ACC112 (cell line): ENCODE data around the gene ZNF593OS.

ENCODE experiments used
- H2AFZ ChIP-seq: fragments of 200-600 bp; sonication (generic); one replicate; pipeline ENCODE4 v1.6.0; 2017; ENCODE audit warnings: antibody characterized with exemption, low read length; ENCODE audit not compliant: unreplicated experiment
- H3K27ac ChIP-seq: fragments of 200-600 bp; sonication (generic); 2 replicates; pipeline ENCODE4 v1.5.1; 2014; ENCODE audit warnings: low read depth, mild to moderate bottlenecking, antibody characterized with exemption, low read length, moderate library complexity
- H3K27me3 ChIP-seq: fragments of 200-600 bp; sonication (generic); 2 replicates; pipeline ENCODE4 v1.6.1; 2014; ENCODE audit warnings: mild to moderate bottlenecking, antibody characterized with exemption, low read length, moderate library complexity, mixed read lengths; ENCODE audit not compliant: insufficient read depth
- H3K36me3 ChIP-seq: fragments of 200-600 bp; sonication (generic); 2 replicates; pipeline ENCODE4 v1.6.1; 2016; ENCODE audit warnings: mild to moderate bottlenecking, antibody characterized with exemption, low read length, moderate library complexity, mixed read lengths; ENCODE audit not compliant: insufficient read depth
- H3K4me1 ChIP-seq: fragments of 200-600 bp; sonication (generic); one replicate; pipeline ENCODE4 v1.6.1; 2016; ENCODE audit warnings: low read length, mixed read lengths; ENCODE audit not compliant: insufficient read depth, unreplicated experiment, control insufficient read depth
- H3K4me3 ChIP-seq: fragments of 200-600 bp; sonication (generic); 2 replicates; pipeline ENCODE4 v1.5.1; 2014; ENCODE audit warnings: mild to moderate bottlenecking, low read depth, low read length
- H3K79me2 ChIP-seq: fragments of 200-600 bp; sonication (generic); one replicate; pipeline ENCODE4 v1.6.0; 2016; ENCODE audit warnings: low read length; ENCODE audit not compliant: control insufficient read depth, unreplicated experiment, insufficient read depth

Gene ZNF593OS

GRCh38 chr1:26171084-26172072, at the start of gene ZNF593OS:
Gene ZNF593OS (minus strand): TSS chr1:26171832. CDS start chr1:26171661, 171 bp downstream.
- peaks cover 7% of the 10 kb centered on the region for H3K4me1 ChIP-seq
- no peaks in the 10 kb centered on the region for H3K36me3 ChIP-seq
- H3K27ac ChIP-seq = no peak within 1 kb of the TSS
- no peaks in the 10 kb centered on the region for H3K27me3 ChIP-seq
- no peak within 1 kb of the TSS for H2AFZ ChIP-seq
- peak within 1 kb of the TSS; percentile 96 for H3K4me3 ChIP-seq
- H3K79me2 ChIP-seq = peaks cover 17% of the 10 kb centered on the region

GRCh38 chr1:26221094-26221493, 49.5 kb upstream of the ZNF593OS start:
- Histone ChIP-seq H3K27ac (no peak overlapping the region), H3K79me2 (no peaks in the 10 kb centered on the region), H3K4me3 (no peak overlapping the region), H3K36me3 (no peaks in the 10 kb centered on the region), H3K27me3 (0 out of 2 replicates have a peak, but pooled peaks cover 4% of the 10 kb centered on the region), H3K4me1 (no peaks in the 10 kb centered on the region), H2AFZ (no peak overlapping the region)

GRCh38 chr1:26220199-26220912, 48.7 kb upstream of the ZNF593OS start:
- no peaks in the 10 kb centered on the region for H3K4me1 ChIP-seq
- no peak overlapping the region for H3K4me3 ChIP-seq
- H3K27me3 ChIP-seq = 0 out of 2 replicates have a peak, but pooled peaks cover 4% of the 10 kb centered on the region
- no peaks in the 10 kb centered on the region for H3K79me2 ChIP-seq
- H2AFZ ChIP-seq = no peak overlapping the region
- H3K36me3 ChIP-seq = no peaks in the 10 kb centered on the region
- H3K27ac ChIP-seq = no peak overlapping the region

- Histone ChIP-seq H3K4me3 (no peak overlapping the region), H3K27ac (no peak overlapping the region), H3K4me1 (no peaks in the 10 kb centered on the region), H3K79me2 (no peaks in the 10 kb centered on the region), H3K36me3 (no peaks in the 10 kb centered on the region), H2AFZ (no peak overlapping the region), H3K27me3 (0 out of 2 replicates have a peak, but pooled peaks cover 4% of the 10 kb centered on the region)
These were observed 47.4 kb upstream of the ZNF593OS start for GRCh38 chr1:26218906-26219494.

- Histone ChIP-seq H3K4me1 (no peaks in the 10 kb centered on the region), H3K27me3 (peaks cover 7% of the 10 kb centered on the region; the same call in 1 of the 2 replicates), H2AFZ (no peak overlapping the region), H3K4me3 (no peak overlapping the region), H3K79me2 (no peaks in the 10 kb centered on the region), H3K36me3 (no peaks in the 10 kb centered on the region), H3K27ac (no peak overlapping the region)
These were observed 43.6 kb upstream of the ZNF593OS start for GRCh38 chr1:26215246-26215645.

- H3K27ac ChIP-seq = no peak overlapping the region
- peaks cover 15% of the 10 kb centered on the region; the same call in 1 of the 2 replicates for H3K27me3 ChIP-seq
- H3K4me3 ChIP-seq = no peak overlapping the region
- no peaks in the 10 kb centered on the region for H3K36me3 ChIP-seq
- no peak overlapping the region for H2AFZ ChIP-seq
- H3K79me2 ChIP-seq = no peaks in the 10 kb centered on the region
- H3K4me1 ChIP-seq = no peaks in the 10 kb centered on the region
These were observed 41.8 kb upstream of the ZNF593OS start for GRCh38 chr1:26213335-26213905.

GRCh38 chr1:26212726-26213125, 41.1 kb upstream of the ZNF593OS start:
- no peaks in the 10 kb centered on the region for H3K4me1 ChIP-seq
- H3K79me2 ChIP-seq = no peaks in the 10 kb centered on the region
- peaks cover 15% of the 10 kb centered on the region for H3K27me3 ChIP-seq
- no peak overlapping the region for H3K4me3 ChIP-seq
- H2AFZ ChIP-seq = no peak overlapping the region
- H3K36me3 ChIP-seq = no peaks in the 10 kb centered on the region
- no peak overlapping the region for H3K27ac ChIP-seq

- no peaks in the 10 kb centered on the region for H3K79me2 ChIP-seq
- no peak overlapping the region for H3K4me3 ChIP-seq
- H3K36me3 ChIP-seq = no peaks in the 10 kb centered on the region
- H3K27ac ChIP-seq = no peak overlapping the region
- no peaks in the 10 kb centered on the region for H3K4me1 ChIP-seq
- H3K27me3 ChIP-seq = peaks cover 12% of the 10 kb centered on the region
- no peak overlapping the region for H2AFZ ChIP-seq
These were observed 38.7 kb upstream of the ZNF593OS start for GRCh38 chr1:26210147-26210870.

- no peaks in the 10 kb centered on the region for H3K36me3 ChIP-seq
- H3K27me3 ChIP-seq = peaks cover 17% of the 10 kb centered on the region
- H3K4me1 ChIP-seq = no peaks in the 10 kb centered on the region
- no peak overlapping the region for H3K27ac ChIP-seq
- no peaks in the 10 kb centered on the region for H3K79me2 ChIP-seq
- no peak overlapping the region for H2AFZ ChIP-seq
- no peak overlapping the region for H3K4me3 ChIP-seq
These were observed 32.1 kb upstream of the ZNF593OS start for GRCh38 chr1:26203642-26204318.
